OCI-M1 (cell line): ENCODE data around the gene UNC119B.

Source experiments
- DNase-seq: peaks from one replicate; lab custom pipeline; 2025; lab: John Stamatoyannopoulos, UW

Gene UNC119B

GRCh38 chr12:120739821-120740613 is 29.8 kb downstream of the UNC119B start:
- DNase-seq: no peak

- no peak for DNase-seq
Observed at GRCh38 chr12:120740871-120741270, 30.6 kb downstream of the UNC119B start.

- no peak for DNase-seq
Observed at GRCh38 chr12:120741476-120742421, 31.5 kb downstream of the UNC119B start.

- DNase-seq: no peak
Observed at GRCh38 chr12:120744922-120745493, 34.8 kb downstream of the UNC119B start.

- DNase-seq: no peak
Observed at GRCh38 chr12:120748242-120748641, 38.0 kb downstream of the UNC119B start.

GRCh38 chr12:120749256-120749655 is 39.0 kb downstream of the UNC119B start:
- no peak for DNase-seq

GRCh38 chr12:120750806-120751205 is 40.5 kb downstream of the UNC119B start:
- no peak for DNase-seq

- DNase-seq: no peak
Observed at GRCh38 chr12:120751389-120751788, 41.1 kb downstream of the UNC119B start.

- DNase-seq: no peak
Observed at GRCh38 chr12:120754792-120755191, 44.5 kb downstream of the UNC119B start.

- DNase-seq: no peak
Observed at GRCh38 chr12:120755269-120755668, 45.0 kb downstream of the UNC119B start.

- DNase-seq: no peak
Observed at GRCh38 chr12:120757226-120757742, 47.0 kb downstream of the UNC119B start.

GRCh38 chr12:120757949-120758348 is 47.7 kb downstream of the UNC119B start:
- no peak for DNase-seq

GRCh38 chr12:120758798-120759590 is 48.7 kb downstream of the UNC119B start:
- peak; percentile 26 for DNase-seq

- no peak for DNase-seq
Observed at GRCh38 chr12:120759591-120760348, 49.5 kb downstream of the UNC119B start.

GRCh38 chr12:120760349-120761254 is 50.3 kb downstream of the UNC119B start:
- no peak for DNase-seq

- no peak for DNase-seq
Observed at GRCh38 chr12:120761519-120761934, 51.3 kb downstream of the UNC119B start.

- no peak for DNase-seq
Observed at GRCh38 chr12:120762086-120762485, 51.8 kb downstream of the UNC119B start.

GRCh38 chr12:120763250-120763649 is 53.0 kb downstream of the UNC119B start:
- no peak for DNase-seq

GRCh38 chr12:120764816-120765215 is 54.6 kb downstream of the UNC119B start:
- no peak for DNase-seq

- DNase-seq: no peak
Observed at GRCh38 chr12:120766566-120766965, 56.3 kb downstream of the UNC119B start.
